DMS79 treated with DMSO at 0.1 percent for 48 hours (cell line): ENCODE measurements around the gene FSTL4.

Experiments
- DNase-seq: peaks from one replicate; lab custom pipeline; 2025; lab: John Stamatoyannopoulos, UW

Gene FSTL4

GRCh38 chr5:133387091-133387490 is 225.2 kb downstream of the FSTL4 start:
- no peak for DNase-seq

DNA sequence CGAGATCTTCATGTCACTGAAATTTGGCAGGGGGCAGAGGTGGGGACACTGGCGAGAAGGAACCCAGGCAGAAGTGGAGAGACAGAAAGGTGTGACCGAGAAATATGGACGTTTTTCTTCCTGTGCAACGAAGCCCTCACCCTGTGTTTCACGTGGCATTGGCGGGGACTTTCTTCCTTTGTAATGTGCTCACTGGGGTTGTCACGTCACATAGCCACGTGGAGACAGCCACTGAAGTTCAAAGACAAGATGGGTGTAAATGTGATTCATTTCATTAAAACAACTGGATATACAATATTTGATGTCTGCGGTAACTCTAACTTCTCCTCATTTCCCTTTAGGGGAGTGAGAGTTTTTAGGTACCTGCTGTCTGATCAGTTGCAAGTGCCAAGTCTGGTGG is 225.7 kb downstream of the FSTL4 start:
- no peak for DNase-seq

GRCh38 chr5:133385346-133385745 is 227.0 kb downstream of the FSTL4 start:
- DNase-seq = no peak

DNA sequence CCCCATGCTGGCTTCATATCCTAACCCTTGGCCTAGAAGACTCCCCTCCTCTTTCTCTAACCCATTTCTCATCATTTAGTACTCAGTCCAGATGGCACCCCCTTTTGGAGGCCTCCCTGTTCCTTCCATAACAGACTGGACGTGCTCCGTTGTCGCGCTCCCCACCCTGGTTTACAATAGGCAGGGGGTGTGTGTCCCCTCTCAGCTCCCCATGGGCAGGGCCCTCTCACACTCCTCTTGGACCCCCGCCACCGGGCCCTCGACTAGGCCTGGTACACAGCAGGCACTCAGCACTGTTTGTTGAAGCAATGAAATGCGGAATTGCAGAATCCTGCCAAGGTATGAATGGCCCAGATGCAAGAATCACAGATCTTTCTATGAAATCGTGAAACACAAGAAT is 227.4 kb downstream of the FSTL4 start:
- DNase-seq = no peak

GRCh38 chr5:133384120-133384855 is 228.1 kb downstream of the FSTL4 start:
- DNase-seq = no peak

DNA sequence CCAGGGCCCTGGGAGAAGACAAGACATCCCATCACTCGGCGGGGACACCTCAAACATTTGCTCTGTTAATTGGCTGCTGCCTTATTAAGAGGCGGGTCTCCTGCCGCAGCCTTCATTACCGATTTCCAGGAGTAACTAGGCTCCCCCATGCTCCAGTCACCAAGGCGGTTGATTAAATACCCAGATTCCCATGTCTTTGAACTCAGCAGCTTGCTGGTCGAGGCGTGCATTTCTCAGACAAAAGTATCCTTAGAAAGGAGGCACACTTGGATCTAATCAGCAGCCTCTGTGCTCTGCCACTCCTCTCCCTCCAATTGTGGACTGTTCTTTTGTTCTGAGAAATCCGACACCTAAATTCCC is 228.8 kb downstream of the FSTL4 start:
- DNase-seq = no peak

- no peak for DNase-seq
Observed at GRCh38 chr5:133382661-133383579, 229.4 kb downstream of the FSTL4 start.

DNA sequence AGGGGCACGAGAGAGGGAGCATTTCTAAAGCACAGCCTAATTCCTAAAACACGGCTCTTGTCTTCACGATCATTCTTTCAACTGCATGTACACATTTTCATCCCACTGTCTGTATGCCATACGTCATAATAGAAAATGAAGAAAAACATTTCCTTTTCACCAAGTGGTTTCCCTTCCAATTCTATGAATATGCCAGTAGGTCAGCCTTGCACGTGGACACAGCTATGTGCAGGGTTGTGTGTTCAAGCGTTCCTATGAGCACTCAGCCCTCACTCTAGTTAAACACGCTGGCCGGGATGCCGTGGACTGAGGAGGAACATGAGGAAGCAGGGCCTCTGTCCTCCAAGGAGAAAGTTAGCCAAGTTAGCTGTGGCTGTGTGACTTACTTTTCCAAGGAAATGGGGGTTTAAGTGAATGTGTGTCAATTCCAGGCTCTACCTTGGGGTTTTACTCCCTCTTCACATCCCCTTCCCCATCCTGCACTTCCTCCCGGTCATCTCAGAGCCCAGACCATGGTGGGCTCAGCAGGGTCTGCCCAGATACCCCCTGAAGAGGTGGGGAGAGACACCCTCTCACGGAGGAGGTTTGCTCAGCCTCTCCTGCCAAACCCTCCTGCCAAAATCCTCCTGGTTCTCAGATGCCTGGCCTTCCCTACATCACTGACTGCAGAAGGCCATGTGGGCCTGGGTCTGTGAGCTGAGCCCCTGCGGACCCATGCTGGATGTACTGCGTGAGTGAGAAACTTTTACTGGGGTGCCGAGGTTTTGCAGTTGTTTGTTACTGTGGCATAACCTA is 230.6 kb downstream of the FSTL4 start:
- DNase-seq = no peak

DNA sequence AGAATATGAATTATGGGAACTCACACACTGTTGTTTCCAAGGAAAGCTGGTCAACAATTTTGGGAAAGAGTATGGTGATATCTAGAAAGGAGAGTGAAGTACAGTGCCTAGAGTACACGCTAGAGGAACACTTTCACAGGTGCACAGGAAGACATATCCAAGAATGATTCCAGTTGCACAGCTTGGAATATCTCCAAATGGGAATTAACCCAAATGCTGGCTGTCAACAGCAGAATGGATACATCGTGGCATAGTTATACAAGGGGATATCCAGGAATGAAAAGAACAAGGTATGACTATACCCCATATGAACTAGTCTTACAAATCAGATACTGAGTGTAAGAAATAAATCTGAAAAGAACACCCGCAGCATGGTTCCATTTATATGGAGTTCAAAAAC is 231.3 kb downstream of the FSTL4 start:
- no peak for DNase-seq

DNA sequence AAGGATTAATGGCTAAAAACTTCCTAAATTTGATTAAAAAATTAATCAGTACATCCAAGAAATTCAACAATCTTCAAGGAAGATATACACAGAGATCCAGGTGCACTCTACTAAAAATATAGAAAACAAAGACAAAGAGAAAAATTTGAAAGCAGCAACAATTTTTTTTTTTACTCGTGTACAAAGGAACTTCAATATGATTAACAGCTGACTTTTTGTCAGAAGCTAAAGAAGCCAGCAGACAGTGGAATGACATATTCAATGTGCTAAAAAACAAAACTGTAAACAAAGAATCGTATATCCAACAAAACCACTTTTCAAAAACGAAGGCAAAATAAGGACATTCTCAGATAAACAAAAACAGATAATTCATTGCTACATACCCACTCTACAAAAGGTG is 234.6 kb downstream of the FSTL4 start:
- no peak for DNase-seq

DNA sequence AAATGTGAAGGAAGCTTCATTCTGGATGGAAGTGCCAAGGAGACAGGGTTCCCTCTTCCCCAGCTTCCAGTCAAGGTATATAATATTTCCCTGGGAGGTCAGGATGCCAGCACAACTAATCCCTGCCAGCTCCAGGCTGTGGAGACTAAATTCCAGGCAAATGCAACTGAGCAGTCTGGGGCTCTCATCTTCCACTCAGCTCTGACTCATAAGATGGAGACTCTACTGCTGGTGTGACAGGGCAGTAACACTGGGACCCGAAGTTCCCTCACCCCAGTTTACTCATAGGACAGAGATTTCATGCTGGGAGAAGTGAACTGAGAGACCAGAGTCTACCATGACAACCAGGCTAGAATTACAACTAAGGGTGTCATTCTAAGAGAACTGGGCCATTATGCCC is 235.4 kb downstream of the FSTL4 start:
- DNase-seq = no peak

GRCh38 chr5:133373121-133373870 is 239.0 kb downstream of the FSTL4 start:
- DNase-seq = no peak

DNA sequence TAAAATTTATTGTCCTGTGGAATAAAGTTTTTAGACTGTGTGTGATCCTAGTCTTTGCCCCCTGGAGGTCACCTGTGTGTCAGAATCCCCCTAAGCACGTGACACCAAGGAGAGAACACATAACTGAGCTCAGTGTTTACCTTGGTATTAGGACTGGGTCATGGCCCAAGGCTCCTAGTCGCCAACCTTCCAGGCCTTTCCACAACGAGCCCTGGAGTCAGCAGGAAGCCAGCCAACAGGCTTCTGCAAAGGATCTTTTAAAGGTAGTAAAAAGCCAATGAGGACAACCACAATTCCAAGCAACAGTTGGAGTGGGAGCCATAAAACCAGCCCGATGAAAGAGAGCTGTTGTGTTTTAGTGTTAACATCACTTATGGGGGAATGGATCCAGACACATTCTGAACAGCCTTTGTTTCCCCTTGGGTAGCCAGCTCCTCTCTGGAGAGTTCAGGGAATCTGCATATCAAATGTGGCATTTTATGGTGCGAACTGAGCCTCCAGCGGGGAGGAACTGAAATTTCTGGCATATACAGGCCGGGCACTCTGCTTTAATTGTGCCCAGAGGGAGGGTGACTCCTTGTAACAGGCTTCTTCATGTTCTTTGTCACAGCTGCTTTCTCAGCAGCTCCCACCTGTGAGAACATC is 239.9 kb downstream of the FSTL4 start:
- DNase-seq = no peak

DNA sequence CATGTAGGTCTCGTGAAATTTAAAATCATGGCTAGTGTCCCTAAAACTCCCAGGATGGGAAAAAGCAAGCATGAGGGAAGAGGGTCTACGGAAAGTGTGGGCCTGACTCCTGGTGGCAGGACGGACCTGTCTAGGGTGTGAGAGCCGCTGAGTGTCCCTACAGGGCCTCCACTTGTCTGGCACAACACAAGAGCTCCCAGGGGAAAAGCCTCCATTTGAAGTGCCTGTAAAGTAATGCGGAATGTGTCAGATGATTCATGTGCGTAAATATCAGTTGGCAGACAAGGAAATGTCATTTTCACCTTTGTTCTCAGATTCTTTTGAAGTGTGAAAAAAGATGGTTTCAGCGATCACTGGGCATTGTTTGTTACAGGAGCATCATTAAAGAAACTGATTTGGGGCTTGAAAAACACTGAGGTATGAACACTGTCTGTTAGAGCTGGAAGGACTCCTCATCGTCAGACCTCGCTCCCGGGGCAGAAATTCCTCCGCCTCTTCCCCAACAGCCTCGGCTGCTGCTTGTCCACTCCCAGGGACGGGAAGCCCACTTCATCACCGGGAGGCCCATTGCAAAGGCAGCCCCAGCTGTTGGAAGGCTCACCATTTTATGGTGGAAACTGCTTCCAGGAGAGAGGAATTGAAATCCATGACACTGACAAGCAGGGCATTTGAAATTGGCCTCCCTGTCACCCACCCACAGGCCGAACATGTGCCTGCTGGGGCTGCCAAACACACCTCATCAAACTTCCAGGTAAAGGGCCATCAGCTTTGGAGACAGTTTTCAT is 240.8 kb downstream of the FSTL4 start:
- DNase-seq = peak; percentile 4

- DNase-seq = no peak
Observed at GRCh38 chr5:133370904-133371303, 241.4 kb downstream of the FSTL4 start.

DNA sequence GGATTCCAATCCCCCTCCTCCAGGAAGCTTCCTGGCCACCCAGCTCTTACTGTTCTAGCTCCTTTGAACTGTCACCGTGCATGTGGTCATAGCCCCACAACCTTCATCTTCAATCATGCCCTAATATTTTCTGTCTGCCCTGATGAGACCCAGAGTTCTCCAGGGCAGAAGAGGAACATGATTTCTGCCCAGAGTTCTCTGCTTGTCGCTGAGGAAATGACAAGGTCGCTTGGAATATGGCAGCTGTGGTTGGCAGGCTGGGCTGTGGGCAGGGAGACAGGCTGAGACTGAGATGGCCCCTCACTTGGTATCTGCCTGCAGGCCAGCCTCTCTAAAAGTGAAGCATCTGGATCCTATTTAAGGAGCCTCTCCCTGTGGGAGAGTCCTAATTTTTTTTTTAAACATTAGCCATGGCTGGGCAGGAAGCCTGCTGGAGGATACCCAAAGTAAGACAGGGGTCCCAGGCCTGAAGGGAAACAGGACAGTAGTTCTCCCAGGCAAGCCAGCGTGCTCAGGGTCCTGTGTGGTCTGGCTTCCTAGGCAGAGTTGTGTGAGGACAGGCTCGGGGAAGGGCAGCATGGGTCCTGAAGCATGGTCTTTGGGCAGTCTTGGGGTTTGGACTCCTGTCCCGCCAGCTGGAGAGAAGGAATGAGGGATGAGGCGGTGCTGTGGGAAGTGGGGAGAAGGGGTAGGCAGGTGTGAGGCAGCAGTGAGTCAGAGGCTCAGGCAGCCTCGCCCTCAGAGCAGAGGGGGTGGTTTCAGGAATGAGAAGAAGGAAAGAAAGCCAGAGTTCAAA is 242.1 kb downstream of the FSTL4 start:
- DNase-seq = no peak

DNA sequence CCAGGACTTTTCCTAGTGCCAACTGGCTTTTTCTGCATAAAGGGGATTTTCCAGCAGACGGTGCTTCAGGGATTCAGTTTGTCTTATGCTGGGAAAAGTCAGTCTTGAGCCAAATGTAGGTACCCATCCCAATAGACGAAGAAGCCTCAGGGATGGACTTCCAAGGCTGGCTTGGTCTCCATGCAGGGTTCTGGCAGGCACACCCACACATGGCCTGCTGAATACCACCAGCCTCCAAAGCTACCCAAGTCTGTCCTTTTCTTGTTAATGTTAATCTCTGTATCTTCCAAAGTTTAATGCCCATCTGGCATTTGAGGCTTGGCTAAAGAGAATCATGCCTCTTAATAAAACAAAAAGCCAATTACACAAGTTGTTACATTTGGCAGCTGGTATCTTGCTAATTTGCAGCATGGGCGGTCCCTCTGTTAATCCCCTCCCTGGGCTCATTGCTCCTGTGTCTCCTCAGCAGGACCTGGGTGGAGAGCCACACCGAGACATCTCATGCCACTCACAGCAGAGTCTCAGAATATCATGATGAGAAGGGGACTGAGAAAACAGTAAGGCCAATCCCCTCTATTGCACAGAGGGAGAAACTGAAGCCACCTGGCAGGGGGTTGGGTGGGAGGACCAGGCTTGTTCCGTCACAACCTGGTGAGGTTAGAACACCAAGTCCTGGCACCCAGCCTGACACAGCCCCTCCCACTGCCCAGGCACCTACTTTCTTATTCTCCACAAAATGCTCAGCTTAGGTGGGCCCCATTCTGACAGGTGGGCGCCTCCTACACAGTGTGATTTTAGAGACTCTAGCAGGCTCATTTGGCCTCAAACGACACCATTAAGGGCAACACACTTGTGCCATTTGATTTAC is 243.2 kb downstream of the FSTL4 start:
- no peak for DNase-seq

DNA sequence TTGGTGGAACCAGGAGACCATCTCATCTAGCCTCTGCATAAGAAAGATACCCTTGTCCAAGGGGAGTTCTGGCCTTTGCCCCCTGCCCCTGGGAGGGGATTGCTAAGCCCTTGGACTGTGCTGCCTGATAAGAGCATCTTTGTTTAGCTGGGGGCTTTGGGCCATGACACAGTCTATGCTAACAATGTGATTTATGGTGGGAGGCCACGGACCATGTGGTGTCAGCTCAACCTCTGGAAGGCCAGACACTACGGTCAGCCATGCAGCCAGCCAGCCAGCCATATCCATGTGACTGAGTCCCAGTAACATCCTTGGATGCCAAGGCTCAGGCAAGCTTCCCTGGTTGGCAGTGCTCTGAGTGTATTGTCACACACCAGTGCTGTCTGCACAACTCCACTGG is 244.4 kb downstream of the FSTL4 start:
- no peak for DNase-seq
